AG10803 (cell line): Measurements from ENCODE around the gene RAB9A.
"Not testable (repeated sequence)": the region's sequence is repeated elsewhere in the genome, so short reads cannot be mapped to it uniquely, and the experiment has no call there.

Experiments
- DNase-seq: peaks from one replicate; pipeline ENCODE4 v3.0.0; 2010; ENCODE audit warnings: low read depth
- H3K4me3 ChIP-seq: 2 replicates; pipeline ENCODE4 v1.5.1; 2011; ENCODE audit warnings: mild to moderate bottlenecking, low read length, control low read depth
- TF ChIP-seq, protein P1 (sequence below): conservative IDR thresholded peaks from 2 replicates; pipeline ENCODE4 v1.5.1; 2011; ENCODE audit warnings: mild to moderate bottlenecking, low read length, control low read depth, inconsistent platforms

Gene RAB9A

DNA sequence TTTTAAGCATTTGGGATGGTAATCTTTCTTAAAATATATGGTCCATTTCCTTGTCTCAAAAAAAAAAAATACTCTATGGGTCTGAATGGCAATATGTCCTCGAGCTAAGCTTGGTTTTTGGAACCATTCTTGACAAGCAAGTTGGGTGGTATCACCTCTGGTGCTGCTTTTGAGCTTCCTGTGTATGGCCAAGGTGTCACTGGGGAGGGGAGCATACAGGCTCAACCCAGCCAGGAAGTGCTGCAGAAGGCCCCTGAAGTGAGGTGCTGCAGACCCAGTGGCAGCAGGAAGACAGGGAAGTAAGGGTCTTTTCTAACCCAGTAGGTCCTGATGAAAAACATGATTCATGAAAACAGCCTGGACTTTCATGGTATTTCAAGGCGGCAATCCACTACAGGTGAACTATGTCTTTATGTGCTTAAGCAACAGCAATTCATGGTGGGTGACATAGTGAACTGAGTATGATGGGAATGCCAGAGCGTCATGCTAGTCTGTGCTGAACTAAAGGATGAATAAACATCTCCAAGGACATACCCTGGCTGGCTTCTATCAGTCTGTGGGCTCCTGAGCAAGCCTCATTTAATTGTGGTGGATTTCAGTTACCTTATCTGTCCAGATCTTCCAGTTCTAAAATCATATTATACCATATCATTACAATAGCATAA, 30.4 kb downstream of the RAB9A start:
- TF ChIP-seq, protein P1, sequence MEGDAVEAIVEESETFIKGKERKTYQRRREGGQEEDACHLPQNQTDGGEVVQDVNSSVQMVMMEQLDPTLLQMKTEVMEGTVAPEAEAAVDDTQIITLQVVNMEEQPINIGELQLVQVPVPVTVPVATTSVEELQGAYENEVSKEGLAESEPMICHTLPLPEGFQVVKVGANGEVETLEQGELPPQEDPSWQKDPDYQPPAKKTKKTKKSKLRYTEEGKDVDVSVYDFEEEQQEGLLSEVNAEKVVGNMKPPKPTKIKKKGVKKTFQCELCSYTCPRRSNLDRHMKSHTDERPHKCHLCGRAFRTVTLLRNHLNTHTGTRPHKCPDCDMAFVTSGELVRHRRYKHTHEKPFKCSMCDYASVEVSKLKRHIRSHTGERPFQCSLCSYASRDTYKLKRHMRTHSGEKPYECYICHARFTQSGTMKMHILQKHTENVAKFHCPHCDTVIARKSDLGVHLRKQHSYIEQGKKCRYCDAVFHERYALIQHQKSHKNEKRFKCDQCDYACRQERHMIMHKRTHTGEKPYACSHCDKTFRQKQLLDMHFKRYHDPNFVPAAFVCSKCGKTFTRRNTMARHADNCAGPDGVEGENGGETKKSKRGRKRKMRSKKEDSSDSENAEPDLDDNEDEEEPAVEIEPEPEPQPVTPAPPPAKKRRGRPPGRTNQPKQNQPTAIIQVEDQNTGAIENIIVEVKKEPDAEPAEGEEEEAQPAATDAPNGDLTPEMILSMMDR: no peak
- DNase-seq: no peak

DNA sequence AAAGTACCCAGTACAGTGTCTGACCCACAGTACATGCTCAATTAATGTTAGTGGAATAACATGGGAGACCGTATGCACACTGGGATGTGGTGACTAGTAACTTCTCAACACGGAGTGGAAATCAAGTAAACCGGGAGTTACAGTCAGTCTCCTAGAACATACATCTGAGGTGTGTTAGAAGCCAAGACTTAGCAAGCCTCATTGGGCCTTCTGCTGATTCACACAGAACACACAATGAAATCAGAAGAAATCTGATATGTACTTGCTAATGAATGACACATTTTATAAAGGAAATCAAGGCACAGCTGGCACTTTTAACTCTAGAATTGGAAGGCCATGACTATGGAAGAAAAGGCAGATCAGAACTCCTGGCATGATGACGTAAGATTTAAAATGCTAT, 32.4 kb downstream of the RAB9A start:
- TF ChIP-seq, protein P1: no peak
- no peak overlapping the region for H3K4me3 ChIP-seq
- no peak for DNase-seq

More for the DNA sequence above, 30.4 kb downstream of the RAB9A start:
- H3K4me3 ChIP-seq: no peak overlapping the region

DNA sequence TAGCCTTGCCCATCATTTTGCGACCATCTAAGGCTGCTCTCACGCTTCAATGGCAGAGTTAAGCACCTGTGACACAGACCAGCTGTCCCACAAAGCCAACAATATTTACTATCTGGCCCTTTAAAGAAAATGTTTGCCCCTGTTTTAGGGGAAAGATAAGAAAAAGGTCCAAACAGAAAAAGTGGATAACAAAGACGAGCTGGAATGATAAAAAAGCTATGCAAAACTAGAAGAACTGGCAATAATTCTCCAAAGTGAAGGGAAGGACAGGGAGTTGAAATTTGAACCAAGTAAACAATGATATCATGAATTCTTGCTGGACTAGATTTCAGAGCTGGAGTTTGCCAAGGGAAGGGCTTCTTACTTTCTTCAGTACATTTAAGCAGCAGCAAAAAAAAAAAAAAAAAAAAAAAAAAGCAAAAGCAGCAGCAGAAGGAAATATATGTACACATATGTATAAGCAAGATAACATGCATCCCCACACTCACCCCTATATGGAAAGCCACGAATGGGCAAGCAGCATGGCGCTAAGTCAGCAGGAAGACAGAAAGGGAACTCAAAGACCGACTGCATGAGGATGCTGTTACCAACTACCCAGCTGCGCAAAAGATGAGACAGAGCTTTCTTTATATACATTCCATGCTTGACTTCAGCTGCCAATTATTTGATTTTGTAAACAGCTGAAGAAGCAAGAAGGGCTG, 33.0 kb downstream of the RAB9A start:
- TF ChIP-seq, protein P1: no peak
- peak; percentile 23 for DNase-seq
- no peak overlapping the region for H3K4me3 ChIP-seq

DNA sequence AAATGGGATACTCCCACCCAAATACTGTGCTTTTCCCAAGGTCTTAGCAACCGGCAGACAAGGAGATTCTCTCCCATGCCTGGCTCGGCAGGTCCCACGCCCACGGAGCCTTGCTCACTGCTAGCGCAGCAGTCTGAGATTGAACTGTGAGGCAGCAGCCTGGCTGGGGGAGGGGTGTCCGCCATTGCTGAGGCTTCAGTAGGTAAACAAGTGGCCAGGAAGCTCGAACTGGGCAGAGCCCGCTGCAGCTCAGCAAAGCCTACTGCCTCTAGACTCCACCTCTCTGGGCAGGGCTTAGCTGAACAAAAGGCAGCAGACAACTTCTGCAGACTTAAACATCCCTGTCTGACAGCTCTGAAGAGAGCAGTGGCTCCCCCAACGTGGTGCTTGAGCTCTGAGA, 36.0 kb downstream of the RAB9A start:
- DNase-seq, H3K4me3 ChIP-seq: not testable (repeated sequence)

DNA sequence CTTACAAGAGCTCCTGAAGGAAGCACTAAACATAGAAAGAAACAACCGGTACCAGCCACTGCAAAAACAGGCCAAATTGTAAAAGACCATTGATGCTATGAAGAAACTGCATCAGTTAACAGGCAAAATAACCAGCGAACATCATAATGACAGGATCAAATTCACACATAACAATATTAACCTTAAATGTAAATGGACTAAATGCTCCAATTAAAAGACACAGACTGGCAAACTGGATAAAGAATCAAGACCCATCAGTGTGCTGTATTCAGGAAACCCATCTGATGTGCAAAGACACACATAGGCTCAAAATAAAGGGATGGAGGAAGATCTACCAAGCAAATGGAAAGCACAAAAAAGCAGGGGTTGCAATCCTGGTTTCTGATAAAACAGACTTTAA, 37.7 kb downstream of the RAB9A start:
- not testable (repeated sequence) for DNase-seq, H3K4me3 ChIP-seq

DNA sequence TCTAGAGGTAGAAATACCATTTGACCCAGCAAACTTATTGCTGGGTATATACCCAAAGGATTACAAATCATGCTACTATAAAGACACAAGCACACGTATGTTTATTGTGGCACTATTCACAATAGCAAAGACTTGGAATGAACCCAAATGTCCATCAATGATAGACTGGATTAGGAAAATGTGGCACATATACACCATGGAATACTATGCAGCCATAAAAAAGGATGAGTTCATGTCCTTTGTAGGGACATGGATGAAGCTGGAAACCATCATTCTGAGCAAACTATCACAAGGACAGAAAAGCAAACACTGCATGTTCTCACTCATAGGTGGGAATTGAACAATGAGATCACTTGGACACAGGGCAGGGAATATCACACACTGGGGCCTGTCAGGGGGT, 41.6 kb downstream of the RAB9A start:
- H3K4me3 ChIP-seq, DNase-seq: not testable (repeated sequence)

DNA sequence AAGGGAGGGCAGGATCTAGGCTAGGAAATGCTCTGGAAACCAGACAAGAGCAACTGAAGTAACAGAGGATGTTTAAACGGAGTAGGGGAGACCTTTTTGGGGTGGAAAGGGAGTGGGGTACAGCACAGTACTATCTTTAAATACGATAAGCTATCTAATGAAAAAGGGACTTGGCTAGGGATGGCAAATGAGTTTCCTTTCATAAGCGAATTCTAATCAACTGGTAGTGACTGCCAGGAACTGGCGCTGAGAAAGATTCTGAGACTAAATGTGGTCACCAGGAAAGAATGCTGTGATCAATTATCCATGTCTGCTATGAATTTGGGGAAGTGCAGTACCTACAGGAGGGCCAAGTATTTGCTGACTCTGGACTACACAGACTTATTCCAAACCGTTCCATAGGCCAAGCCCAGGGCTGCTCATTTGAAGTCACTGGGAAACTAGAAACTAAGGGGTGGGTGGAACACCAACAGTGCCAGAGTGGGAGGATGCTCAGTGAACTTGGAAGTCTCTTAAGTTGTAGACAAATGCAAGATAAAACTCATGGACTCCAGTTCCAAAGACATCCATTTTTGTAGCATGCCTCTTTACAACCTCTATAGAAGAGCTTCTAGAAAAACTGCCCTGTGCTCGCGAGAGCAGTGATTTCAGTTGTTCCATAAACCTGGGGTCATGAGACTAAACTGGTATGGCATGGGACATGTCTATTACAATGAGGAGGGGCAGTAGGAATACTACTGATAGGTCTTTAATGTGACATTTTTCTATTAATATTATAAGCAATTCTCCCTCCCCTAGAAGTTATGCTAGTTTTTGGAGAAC, 43.5 kb downstream of the RAB9A start:
- H3K4me3 ChIP-seq: no peak overlapping the region; the same call in 1 of the 2 replicates
- DNase-seq: peak; percentile 48
- TF ChIP-seq, protein P1: no peak

DNA sequence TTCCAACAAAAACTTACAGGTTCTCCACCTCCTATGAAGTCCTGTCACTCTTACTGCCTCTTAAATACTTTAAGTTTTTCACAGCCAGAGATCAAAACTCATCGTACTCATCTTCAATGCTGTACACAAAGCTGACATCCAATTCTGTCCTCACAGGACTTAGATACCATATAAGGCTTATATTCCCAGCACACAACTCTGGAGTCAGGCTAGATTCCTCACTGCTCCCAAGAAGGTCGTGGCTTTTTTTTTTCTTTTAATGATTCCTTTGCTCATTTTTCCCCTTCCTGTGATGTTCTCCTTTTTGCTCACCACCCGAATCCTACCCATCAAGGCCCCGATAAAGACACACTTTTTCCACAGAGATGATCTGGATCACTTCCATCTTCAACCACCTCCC, 44.6 kb downstream of the RAB9A start:
- TF ChIP-seq, protein P1: no peak
- H3K4me3 ChIP-seq: peak overlapping the region; percentile 79
- DNase-seq: peak; percentile 23
